HG02571 (cell line): ENCODE measurements around the gene ATP2B1.
"Not testable (repeated sequence)": the region's sequence is repeated elsewhere in the genome, so short reads cannot be mapped to it uniquely, and the experiment has no call there.

ENCODE experiments used
- ATAC-seq: cut with Tn5 transposase; IDR thresholded peaks from one replicate; pipeline ENCODE4 v1.9.1; 2021; ENCODE audit warnings: mild to moderate bottlenecking, moderate library complexity; ENCODE audit not compliant: unreplicated experiment

ATP2B1 gene

GRCh38 chr12:89717759-89718523 is 9.3 kb upstream of the ATP2B1 start:
- no peak for ATAC-seq

- ATAC-seq = no peak
These were observed 4.1 kb upstream of the ATP2B1 start for GRCh38 chr12:89712706-89713105.

- ATAC-seq = no peak
These were observed 2.5 kb upstream of the ATP2B1 start for GRCh38 chr12:89710873-89711750.

- peak; percentile 4 for ATAC-seq
These were observed 1.6 kb upstream of the ATP2B1 start for GRCh38 chr12:89709995-89710872.

GRCh38 chr12:89709157-89709994 is 738 bp upstream of the ATP2B1 start:
- peak; percentile 60 for ATAC-seq

- no peak for ATAC-seq
These were observed 704 bp downstream of the ATP2B1 start for GRCh38 chr12:89707703-89708564.

- ATAC-seq = no peak
These were observed 1.5 kb downstream of the ATP2B1 start for GRCh38 chr12:89706986-89707702.

GRCh38 chr12:89706551-89706950 is 2.1 kb downstream of the ATP2B1 start:
- ATAC-seq = no peak

GRCh38 chr12:89704457-89704856 is 4.2 kb downstream of the ATP2B1 start:
- no peak for ATAC-seq

GRCh38 chr12:89703768-89704167 is 4.9 kb downstream of the ATP2B1 start:
- ATAC-seq = no peak

- no peak for ATAC-seq
These were observed 6.1 kb downstream of the ATP2B1 start for GRCh38 chr12:89702503-89702902.

- no peak for ATAC-seq
These were observed 6.9 kb downstream of the ATP2B1 start for GRCh38 chr12:89701606-89702206.

- ATAC-seq = no peak
These were observed 8.3 kb downstream of the ATP2B1 start for GRCh38 chr12:89700191-89700810.

- ATAC-seq = no peak
These were observed 10.0 kb downstream of the ATP2B1 start for GRCh38 chr12:89698607-89699006.

GRCh38 chr12:89697728-89698127 is 10.9 kb downstream of the ATP2B1 start:
- not testable (repeated sequence) for ATAC-seq

- ATAC-seq = no peak
These were observed 11.3 kb downstream of the ATP2B1 start for GRCh38 chr12:89697296-89697695.

GRCh38 chr12:89695830-89696229 is 12.8 kb downstream of the ATP2B1 start:
- ATAC-seq = no peak

GRCh38 chr12:89695100-89695499 is 13.5 kb downstream of the ATP2B1 start:
- no peak for ATAC-seq
